ENCODE measurements around the gene UNC5A.

GRCh38 chr5:176810687-176811501, 535 bp downstream of the UNC5A start:
- TF ChIP-seq CTCF (IDR thresholded peaks at IDR 0.05; ENCODE audit: borderline replicate concordance, extremely low read depth, low read length, poor library complexity, severe bottlenecking): no peak
- TF ChIP-seq EZH2 (IDR thresholded peaks at IDR 0.05; ENCODE audit: borderline replicate concordance, low read depth, low read length, severe bottlenecking): no peak
